HepG2 (cell line): ENCODE measurements around the gene MIGA2. TPM values are rescaled to one million over a fixed set of nuclear protein-coding genes. Genes with fewer than 3 reads are reported as not detected.

Experiments
- ATAC-seq: fragments of 200-7000 bp; cut with Tn5 transposase; 3 replicates; pipeline ENCODE4 v1.9.1; 2020; ENCODE audit warnings: mild to moderate bottlenecking, moderate library complexity
- BruUV-seq: library from RNA; stranded (reverse); fragments of 400-500 nt; replicated peaks from 2 replicates; lab custom pipeline; 2021; lab: Mats Ljungman, UMichigan
- CTCF ChIA-PET: fragments of 300-600 bp; formaldehyde crosslinking; extraction: SDS; loops from one replicate; lab custom pipeline; 2021; ENCODE audit warnings: low total read pairs, inconsistent platforms, low intra/inter-chr PET ratio; lab: Yijun Ruan, JAX
- POLR2A ChIA-PET: fragments of 350-600 bp; sonication (Branson Sonifier 250); formaldehyde crosslinking; loops from one replicate; lab custom pipeline; 2020; ENCODE audit warnings: antibody characterized with exemption, inconsistent platforms; lab: Yijun Ruan, JAX
- DNase-seq: peaks from one replicate; pipeline ENCODE4 v3.0.0-alpha.2; 2015; ENCODE audit warnings: low spot score
- FAIRE-seq: peaks from 3 replicates; lab custom pipeline; 2011; peaks lifted over from hg19 to GRCh38; lab: Jason Lieb, UNC
- H2AFZ ChIP-seq: one replicate; pipeline ENCODE4 v1.6.1; 2011; ENCODE audit warnings: low read length, inconsistent platforms
- H3K27ac ChIP-seq: fragments of 300-600 bp; 3 replicates; pipeline ENCODE4 v1.8.0; 2011; ENCODE audit warnings: mixed run types, mild to moderate bottlenecking, mixed read lengths, low read length, inconsistent platforms; ENCODE audit not compliant: insufficient read depth; ENCODE audit errors: extremely low read length
- H3K27me3 ChIP-seq, 2 experiments: fragments of 200-600 bp in 1 of 2; 2 replicates in 1 of 2; 3 replicates in 1 of 2; pipeline versions ENCODE4 v1.6.0 to v1.8.0; 2011; ENCODE audit warnings: low read length in 2 of 2, mild to moderate bottlenecking in 2 of 2, moderate library complexity in 2 of 2, inconsistent platforms in 1 of 2; ENCODE audit not compliant: insufficient read depth in 2 of 2, control insufficient read depth in 1 of 2
- H3K36me3 ChIP-seq, 2 experiments: fragments of 200-600 bp in 1 of 2; replicated peaks in 1 of 2; 2 replicates in 1 of 2; 3 replicates in 1 of 2; pipeline versions ENCODE4 v1.5.1 to v1.8.0; 2011; ENCODE audit warnings: low read length in 2 of 2, inconsistent platforms in 1 of 2; ENCODE audit not compliant: insufficient read depth in 2 of 2, control insufficient read depth in 1 of 2
- H3K4me1 ChIP-seq: 2 replicates; pipeline ENCODE4 v1.5.1; 2012; ENCODE audit warnings: low read length, inconsistent platforms; ENCODE audit not compliant: insufficient read depth
- H3K4me2 ChIP-seq: 2 replicates; pipeline ENCODE4 v1.6.0; 2011; ENCODE audit warnings: low read depth, low read length, inconsistent platforms
- H3K4me3 ChIP-seq, 3 experiments: fragments of 200-600 bp in 1 of 3; sonication (generic), shearing (Covaris generic) in 1 of 3; replicated peaks in 1 of 3; 2 replicates each; pipeline ENCODE4 v1.5.1; 2011 to 2016; ENCODE audit warnings: low read length in 3 of 3, inconsistent platforms in 2 of 3, low read depth in 2 of 3, mild to moderate bottlenecking in 2 of 3, control low read depth in 1 of 3, mixed read lengths in 1 of 3; ENCODE audit not compliant: insufficient read depth in 1 of 3
- H3K79me2 ChIP-seq: one replicate; pipeline ENCODE4 v1.6.1; 2011; ENCODE audit warnings: low read length, inconsistent platforms; ENCODE audit not compliant: insufficient read depth
- H3K9ac ChIP-seq: 2 replicates; pipeline ENCODE4 v1.6.0; 2011; ENCODE audit warnings: mild to moderate bottlenecking, low read depth, low read length, inconsistent platforms; ENCODE audit not compliant: insufficient read depth
- H3K9me3 ChIP-seq: 2 replicates; pipeline ENCODE4 v1.5.1; 2012; ENCODE audit warnings: mild to moderate bottlenecking, low read length
- H4K20me1 ChIP-seq: 2 replicates; pipeline ENCODE4 v1.6.0; 2011; ENCODE audit warnings: inconsistent platforms, mild to moderate bottlenecking, low read length, moderate library complexity; ENCODE audit not compliant: insufficient read depth
- DPF2 ChIP-seq: sonication (generic); formaldehyde crosslinking; IDR thresholded peaks from 2 replicates; pipeline ENCODE4 v1.4.0; 2020; ENCODE audit warnings: mild to moderate bottlenecking, low read depth, missing genetic modification reagents, borderline replicate concordance
- ELF1 ChIP-seq: sonication (generic); formaldehyde crosslinking; IDR thresholded peaks from 2 replicates; pipeline ENCODE4 v1.4.0; 2020; ENCODE audit warnings: missing genetic modification reagents
- ETV5 ChIP-seq: IDR thresholded peaks from 2 replicates; pipeline ENCODE4 v1.6.1; 2018; ENCODE audit warnings: missing biosample characterization, missing genetic modification reagents, inconsistent platforms, borderline replicate concordance
- NFRKB ChIP-seq: fragments of 450-650 bp; IDR thresholded peaks from 2 replicates; pipeline ENCODE4 v1.6.1; 2017
- NRL ChIP-seq: sonication (generic); formaldehyde crosslinking; IDR thresholded peaks from 2 replicates; pipeline ENCODE4 v1.5.0; 2020; ENCODE audit warnings: missing genetic modification reagents, mild to moderate bottlenecking, moderate library complexity, borderline replicate concordance
- SAP130 ChIP-seq: IDR thresholded peaks from 2 replicates; pipeline ENCODE4 v1.6.1; 2016; ENCODE audit warnings: low read depth
- TEAD2 ChIP-seq: sonication (generic); formaldehyde crosslinking; IDR thresholded peaks from 2 replicates; pipeline ENCODE4 v1.9.0; 2021; ENCODE audit warnings: missing genetic modification reagents
- ZNF121 ChIP-seq: sonication (generic); formaldehyde crosslinking; IDR thresholded peaks from 2 replicates; pipeline ENCODE4 v1.5.0; 2020; ENCODE audit warnings: mild to moderate bottlenecking, missing genetic modification reagents
- ZNF343 ChIP-seq: sonication (generic); formaldehyde crosslinking; IDR thresholded peaks from 2 replicates; pipeline ENCODE4 v1.4.0; 2020; ENCODE audit warnings: mild to moderate bottlenecking, missing genetic modification reagents
- ZNF460 ChIP-seq: sonication (generic); formaldehyde crosslinking; IDR thresholded peaks from 2 replicates; pipeline ENCODE4 v1.5.1; 2020; ENCODE audit warnings: missing genetic modification reagents, mild to moderate bottlenecking, borderline replicate concordance
- WGBS: methylation state at CpG from one replicate; pipeline ENCODE4 v1.1.6; 2017; ENCODE audit warnings: low lambda C conversion rate; 5-methylcytosine and 5-hydroxymethylcytosine counted together
- in situ Hi-C: cut with HindIII; loops from 2 replicates; pipeline ENCODE4 v1.10.0; 2017; ENCODE audit warnings: low pct_unique_long_range_greater_than_20kb; ENCODE audit not compliant: extremely low pct_ligation_motif_present
- intact Hi-C: fragments of 100-400 bp; cut with micrococcal nuclease; formaldehyde crosslinking; loops from one replicate; pipeline ENCODE4 v1.10.0; 2022; ENCODE audit not compliant: unreplicated experiment
- polyA plus RNA-seq, 8 experiments: library from polyadenylated mRNA; depleted of rRNA in 3 of 8; stranded (reverse) in 7 of 8; unstranded in 1 of 8; fragments of >200 nt; fragmentation: Illumina TruSeq in 4 of 8; extraction: Trizol in 4 of 8; gene quantifications; 2 replicates each; pipeline versions ENCODE4 v1.2.1 to v1.2.3, GENCODE V29; 2011 to 2016; ENCODE audit warnings: low read depth in 4 of 8, missing spikeins in 1 of 8, mixed read lengths in 1 of 8; ENCODE audit not compliant: insufficient read depth in 1 of 8
- total RNA-seq, 5 experiments: library from RNA; depleted of rRNA; stranded (reverse); fragments of >200 nt; fragmentation: Illumina TruSeq; extraction: Trizol; gene quantifications; 2 replicates each; pipeline ENCODE4 v1.2.3, GENCODE V29; 2016; ENCODE audit warnings: low read depth in 1 of 5
- TF ChIP-seq, protein P1 (sequence below): sonication (generic); formaldehyde crosslinking; IDR thresholded peaks from 2 replicates; pipeline ENCODE4 v1.5.1; 2020; ENCODE audit warnings: mild to moderate bottlenecking, missing genetic modification reagents, moderate library complexity
- TF ChIP-seq, protein P2 (sequence below): sonication (generic); formaldehyde crosslinking; IDR thresholded peaks from 2 replicates; pipeline ENCODE4 v1.8.0; 2022; ENCODE audit warnings: missing genetic modification reagents, mild to moderate bottlenecking, borderline replicate concordance
- TF ChIP-seq, protein P3 (sequence below): sonication (generic); formaldehyde crosslinking; IDR thresholded peaks from 2 replicates; pipeline ENCODE4 v1.4.0; 2020; ENCODE audit warnings: mild to moderate bottlenecking, missing genetic modification reagents
- TF ChIP-seq, protein P4 (sequence below): sonication (generic); formaldehyde crosslinking; conservative IDR thresholded peaks from 2 replicates; pipeline ENCODE4 v1.4.0; 2020; ENCODE audit warnings: missing genetic modification reagents

The MIGA2 gene
- total and polyA plus RNA-seq, 2 of the 13 experiments (the other 11 are each of a cell fraction or from before 2014, with no cell fraction given) = 10.8 to 17.1 TPM

DNA sequence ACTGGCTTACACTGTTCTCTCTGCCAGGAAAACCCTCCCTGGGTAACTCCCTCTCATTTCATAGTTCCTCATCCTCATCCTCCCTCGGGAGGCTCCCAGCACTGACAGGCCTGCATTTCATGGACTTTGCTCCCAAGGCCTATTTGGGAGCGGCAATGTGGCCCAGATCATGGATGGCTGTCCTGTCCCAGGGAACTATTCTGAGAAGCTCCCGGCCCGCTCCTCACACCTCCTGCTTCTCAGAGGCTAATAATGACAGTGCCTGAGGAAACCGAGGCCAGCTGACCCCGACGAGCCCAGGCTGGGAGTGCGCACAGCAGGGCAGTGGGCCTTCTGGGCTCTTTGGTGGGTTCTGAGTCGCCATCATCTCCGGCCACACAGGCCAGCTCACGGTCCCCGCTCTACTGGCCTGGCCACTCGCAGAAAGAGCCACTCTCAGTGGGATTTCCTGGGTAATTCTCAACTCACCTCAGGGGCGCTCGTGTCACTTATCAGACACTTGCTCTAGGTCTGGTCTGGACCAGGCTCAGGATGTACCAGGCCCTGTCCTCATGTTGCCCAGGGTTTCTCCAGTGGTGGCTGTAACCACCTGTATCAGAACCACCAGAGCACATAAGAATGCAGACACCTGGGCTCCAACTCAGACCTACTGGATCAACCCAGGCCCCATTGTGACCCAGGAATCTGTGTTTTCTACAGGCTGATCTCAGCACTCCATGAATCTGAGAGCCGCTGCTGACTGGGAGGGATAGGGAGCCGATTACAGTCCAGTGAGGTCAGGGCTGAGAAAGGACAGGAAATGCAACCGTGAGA lies 42.5 kb downstream of the MIGA2 start (continued):
- TF ChIP-seq, protein P1, sequence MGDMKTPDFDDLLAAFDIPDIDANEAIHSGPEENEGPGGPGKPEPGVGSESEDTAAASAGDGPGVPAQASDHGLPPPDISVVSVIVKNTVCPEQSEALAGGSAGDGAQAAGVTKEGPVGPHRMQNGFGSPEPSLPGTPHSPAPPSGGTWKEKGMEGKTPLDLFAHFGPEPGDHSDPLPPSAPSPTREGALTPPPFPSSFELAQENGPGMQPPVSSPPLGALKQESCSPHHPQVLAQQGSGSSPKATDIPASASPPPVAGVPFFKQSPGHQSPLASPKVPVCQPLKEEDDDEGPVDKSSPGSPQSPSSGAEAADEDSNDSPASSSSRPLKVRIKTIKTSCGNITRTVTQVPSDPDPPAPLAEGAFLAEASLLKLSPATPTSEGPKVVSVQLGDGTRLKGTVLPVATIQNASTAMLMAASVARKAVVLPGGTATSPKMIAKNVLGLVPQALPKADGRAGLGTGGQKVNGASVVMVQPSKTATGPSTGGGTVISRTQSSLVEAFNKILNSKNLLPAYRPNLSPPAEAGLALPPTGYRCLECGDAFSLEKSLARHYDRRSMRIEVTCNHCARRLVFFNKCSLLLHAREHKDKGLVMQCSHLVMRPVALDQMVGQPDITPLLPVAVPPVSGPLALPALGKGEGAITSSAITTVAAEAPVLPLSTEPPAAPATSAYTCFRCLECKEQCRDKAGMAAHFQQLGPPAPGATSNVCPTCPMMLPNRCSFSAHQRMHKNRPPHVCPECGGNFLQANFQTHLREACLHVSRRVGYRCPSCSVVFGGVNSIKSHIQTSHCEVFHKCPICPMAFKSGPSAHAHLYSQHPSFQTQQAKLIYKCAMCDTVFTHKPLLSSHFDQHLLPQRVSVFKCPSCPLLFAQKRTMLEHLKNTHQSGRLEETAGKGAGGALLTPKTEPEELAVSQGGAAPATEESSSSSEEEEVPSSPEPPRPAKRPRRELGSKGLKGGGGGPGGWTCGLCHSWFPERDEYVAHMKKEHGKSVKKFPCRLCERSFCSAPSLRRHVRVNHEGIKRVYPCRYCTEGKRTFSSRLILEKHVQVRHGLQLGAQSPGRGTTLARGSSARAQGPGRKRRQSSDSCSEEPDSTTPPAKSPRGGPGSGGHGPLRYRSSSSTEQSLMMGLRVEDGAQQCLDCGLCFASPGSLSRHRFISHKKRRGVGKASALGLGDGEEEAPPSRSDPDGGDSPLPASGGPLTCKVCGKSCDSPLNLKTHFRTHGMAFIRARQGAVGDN (CRISPR knock-in tag) = peak; percentile 79
- TF ChIP-seq SAP130 (CRISPR knock-in tag) = 0 out of 2 replicates have a peak, but pooled peaks have one; percentile 24
- no peak for TF ChIP-seq NRL (CRISPR knock-in tag)
- TF ChIP-seq ZNF121 (CRISPR knock-in tag) = no peak

DNA sequence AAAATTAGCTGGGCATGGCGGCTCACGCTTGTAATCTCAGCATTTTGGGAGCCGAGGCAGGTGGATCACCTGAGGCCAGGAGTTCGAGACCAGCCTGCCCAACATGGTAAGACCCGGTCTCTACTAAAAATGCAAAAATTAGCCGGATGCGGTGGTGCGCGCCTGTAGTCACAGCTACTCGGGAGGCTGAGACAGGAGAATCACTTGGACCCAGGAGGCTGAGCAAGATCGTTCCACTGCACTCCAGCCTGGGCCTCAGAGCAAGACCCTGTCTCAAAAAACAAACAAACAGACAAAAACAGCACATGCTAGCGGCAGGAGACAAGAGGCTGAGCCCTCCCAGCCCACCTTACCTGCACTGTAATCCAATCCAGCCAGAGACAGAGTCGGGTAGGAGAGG lies 43.4 kb downstream of the MIGA2 start:
- intact Hi-C loops = loop anchor here (5.0 kb wide), 1 partner anchor 43 kb away; the partner anchor contains the start of gene MIGA2
- Histone ChIP-seq H2AFZ (no peak overlapping the region), H3K27me3 (no peaks in the 10 kb centered on the region), H3K4me1 (peaks cover 76% of the 10 kb centered on the region), H4K20me1 (no peaks in the 10 kb centered on the region), H3K27ac (peak overlapping the region; percentile 63), H3K4me2 (peak overlapping the region; percentile 98), H3K4me3 (peak overlapping the region; percentile 64 to 89 (median 75)), H3K9me3 (no peaks in the 10 kb centered on the region), H3K36me3 (peaks cover 4 to 6% of the 10 kb centered on the region in 2 experiments; a peak in 3 of 5 replicates), H3K9ac (peak overlapping the region; percentile 69), H3K79me2 (peaks cover 41% of the 10 kb centered on the region)
- DNase-seq = no peak
- TF ChIP-seq TEAD2 (CRISPR knock-in tag) (no peak), ELF1 (CRISPR knock-in tag) (no peak), ETV5 (no peak), ZNF121 (CRISPR knock-in tag) (0 out of 2 replicates have a peak, but pooled peaks have one; percentile 29), NFRKB (no peak), ZNF460 (peak; percentile 48; the same call in 1 of the 2 replicates), ZNF343 (CRISPR knock-in tag) (no peak), DPF2 (CRISPR knock-in tag) (no peak)
- TF ChIP-seq, protein P2, sequence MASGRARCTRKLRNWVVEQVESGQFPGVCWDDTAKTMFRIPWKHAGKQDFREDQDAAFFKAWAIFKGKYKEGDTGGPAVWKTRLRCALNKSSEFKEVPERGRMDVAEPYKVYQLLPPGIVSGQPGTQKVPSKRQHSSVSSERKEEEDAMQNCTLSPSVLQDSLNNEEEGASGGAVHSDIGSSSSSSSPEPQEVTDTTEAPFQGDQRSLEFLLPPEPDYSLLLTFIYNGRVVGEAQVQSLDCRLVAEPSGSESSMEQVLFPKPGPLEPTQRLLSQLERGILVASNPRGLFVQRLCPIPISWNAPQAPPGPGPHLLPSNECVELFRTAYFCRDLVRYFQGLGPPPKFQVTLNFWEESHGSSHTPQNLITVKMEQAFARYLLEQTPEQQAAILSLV (CRISPR knock-in tag) = no peak
- TF ChIP-seq, protein P3, sequence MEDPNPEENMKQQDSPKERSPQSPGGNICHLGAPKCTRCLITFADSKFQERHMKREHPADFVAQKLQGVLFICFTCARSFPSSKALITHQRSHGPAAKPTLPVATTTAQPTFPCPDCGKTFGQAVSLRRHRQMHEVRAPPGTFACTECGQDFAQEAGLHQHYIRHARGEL (CRISPR knock-in tag) = no peak
- TF ChIP-seq, protein P4, sequence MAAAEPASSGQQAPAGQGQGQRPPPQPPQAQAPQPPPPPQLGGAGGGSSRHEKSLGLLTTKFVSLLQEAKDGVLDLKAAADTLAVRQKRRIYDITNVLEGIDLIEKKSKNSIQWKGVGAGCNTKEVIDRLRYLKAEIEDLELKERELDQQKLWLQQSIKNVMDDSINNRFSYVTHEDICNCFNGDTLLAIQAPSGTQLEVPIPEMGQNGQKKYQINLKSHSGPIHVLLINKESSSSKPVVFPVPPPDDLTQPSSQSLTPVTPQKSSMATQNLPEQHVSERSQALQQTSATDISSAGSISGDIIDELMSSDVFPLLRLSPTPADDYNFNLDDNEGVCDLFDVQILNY = no peak
- in situ Hi-C loops = no loop called here
- CTCF ChIA-PET = no interaction called here
- no TSS peak for BruUV-seq
- no peak for ATAC-seq
- 85% methylated on average over 13 of the region's 13 CpGs for WGBS
- POLR2A ChIA-PET = no interaction called here
- FAIRE-seq = no peak
